Keratinocyte (primary cell): ENCODE measurements around the gene FBXW10. TPM values are rescaled to one million over a fixed set of nuclear protein-coding genes. Genes with fewer than 3 reads are reported as not detected.
"Not testable (repeated sequence)": the region's sequence is repeated elsewhere in the genome, so short reads cannot be mapped to it uniquely, and the experiment has no call there.

Source experiments
- DNase-seq: peaks from one replicate; pipeline ENCODE4 v3.0.0-alpha.2; 2011; ENCODE audit warnings: low read depth, missing footprints, low spot score
- FAIRE-seq: peaks from 2 replicates; lab custom pipeline; 2011; peaks lifted over from hg19 to GRCh38; lab: Jason Lieb, UNC
- H2AFZ ChIP-seq: 2 replicates; pipeline ENCODE4 v1.6.0; 2012; ENCODE audit warnings: low read length, control low read depth, inconsistent platforms; ENCODE audit not compliant: control insufficient read depth
- H3K27ac ChIP-seq: 2 replicates; pipeline ENCODE4 v1.5.1; 2011; ENCODE audit warnings: low read length; ENCODE audit not compliant: control insufficient read depth, insufficient read depth
- H3K27me3 ChIP-seq: 3 replicates; pipeline ENCODE4 v1.6.0; 2011; ENCODE audit warnings: low read length; ENCODE audit not compliant: control insufficient read depth, insufficient read depth; ENCODE audit errors: extremely low read depth
- H3K36me3 ChIP-seq, 2 experiments: 2 replicates in 1 of 2; 3 replicates in 1 of 2; pipeline ENCODE4 v1.5.1; 2011; ENCODE audit warnings: low read length in 2 of 2, mild to moderate bottlenecking in 1 of 2; ENCODE audit not compliant: control insufficient read depth in 2 of 2, insufficient read depth in 2 of 2; ENCODE audit errors: extremely low read depth in 1 of 2
- H3K4me1 ChIP-seq: 3 replicates; pipeline ENCODE4 v1.5.1; 2011; ENCODE audit warnings: low read length; ENCODE audit not compliant: control insufficient read depth, insufficient read depth; ENCODE audit errors: extremely low read depth
- H3K4me2 ChIP-seq: 3 replicates; pipeline ENCODE4 v1.6.0; 2011; ENCODE audit warnings: low read depth, low read length; ENCODE audit not compliant: control insufficient read depth, insufficient read depth; ENCODE audit errors: extremely low read depth
- H3K4me3 ChIP-seq, 3 experiments: fragments of 200-600 bp in 1 of 3; sonication (generic) in 1 of 3; 2 replicates in 2 of 3; 3 replicates in 1 of 3; pipeline ENCODE4 v1.5.1; 2011 to 2016; ENCODE audit warnings: low read length in 3 of 3, mild to moderate bottlenecking in 3 of 3, control low read depth in 2 of 3, inconsistent platforms in 1 of 3, low read depth in 1 of 3, mixed read lengths in 1 of 3, mixed run types in 1 of 3, moderate library complexity in 1 of 3; ENCODE audit not compliant: control insufficient read depth in 2 of 3, insufficient read depth in 2 of 3; ENCODE audit errors: extremely low read depth in 1 of 3
- H3K79me2 ChIP-seq: 2 replicates; pipeline ENCODE4 v1.6.0; 2012; ENCODE audit warnings: low read length; ENCODE audit not compliant: control insufficient read depth, insufficient read depth
- H3K9ac ChIP-seq: 3 replicates; pipeline ENCODE4 v1.6.0; 2011; ENCODE audit warnings: low read length; ENCODE audit not compliant: control insufficient read depth, insufficient read depth; ENCODE audit errors: extremely low read depth
- H3K9me1 ChIP-seq: 3 replicates; pipeline ENCODE4 v1.6.0; 2011; ENCODE audit warnings: low read length; ENCODE audit not compliant: control insufficient read depth, insufficient read depth; ENCODE audit errors: extremely low read depth
- H3K9me3 ChIP-seq: 2 replicates; pipeline ENCODE4 v1.5.1; 2012; ENCODE audit warnings: low read depth, low read length; ENCODE audit not compliant: control insufficient read depth
- H4K20me1 ChIP-seq: 3 replicates; pipeline ENCODE4 v1.6.0; 2011; ENCODE audit warnings: low read length; ENCODE audit not compliant: control insufficient read depth, insufficient read depth; ENCODE audit errors: extremely low read depth
- dilution Hi-C: fragments of 300-500 bp; cut with MboI; formaldehyde crosslinking; loops from one replicate; pipeline ENCODE4 v1.7.0; 2020; ENCODE audit warnings: low sequenced_read_pairs; ENCODE audit not compliant: extremely low pct_ligation_motif_present
- polyA plus RNA-seq, 5 experiments: library from polyadenylated mRNA; depleted of rRNA in 3 of 5; stranded (reverse) in 3 of 5; stranded (forward) in 1 of 5; unstranded in 1 of 5; fragments of >200 nt; gene quantifications; 1 replicate in 1 of 5; 2 replicates in 3 of 5; 3 replicates in 1 of 5; pipeline versions ENCODE4 v1.2.1 to v1.2.3, GENCODE V29; 2011 to 2012; ENCODE audit warnings: missing spikeins in 2 of 5, low read depth in 1 of 5, low replicate concordance in 1 of 5
- TF ChIP-seq, protein P1 (sequence below), 3 experiments: IDR thresholded peaks in 1 of 3; conservative IDR thresholded peaks in 1 of 3; optimal IDR thresholded peaks in 1 of 3; 2 replicates in 2 of 3; 3 replicates in 1 of 3; pipeline versions ENCODE3 to v1.5.1; 2011; ENCODE audit warnings: low read length in 3 of 3, mild to moderate bottlenecking in 3 of 3, moderate library complexity in 2 of 3, control low read depth in 1 of 3, inconsistent platforms in 1 of 3; ENCODE audit not compliant: insufficient read depth in 2 of 3; ENCODE audit errors: extremely low read depth in 1 of 3

Gene FBXW10
- polyA plus RNA-seq, 1 donor (not counting 4 experiments of a cell fraction or from before 2014, with no cell fraction given) = 0.25 TPM

DNA sequence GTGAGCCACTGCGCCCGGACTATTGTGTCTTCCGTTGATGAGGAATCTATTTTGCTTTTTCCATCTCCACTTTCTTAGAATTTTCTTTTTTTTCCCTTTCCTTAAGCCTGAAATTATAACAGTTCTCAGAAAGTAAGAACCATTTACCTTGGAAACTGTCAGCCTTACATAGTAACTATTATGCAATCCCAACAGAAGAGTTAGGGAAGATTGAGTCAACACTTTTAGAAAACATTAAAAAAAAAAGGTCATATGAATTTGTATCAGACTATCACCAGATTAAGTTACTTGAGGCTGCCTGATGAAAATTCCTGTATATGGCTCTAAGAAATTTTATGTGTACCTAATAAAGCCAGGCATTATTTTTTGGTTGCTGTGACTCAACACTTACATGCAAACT, 35.6 kb upstream of the FBXW10 start:
- DNase-seq, H3K4me2 ChIP-seq, H3K79me2 ChIP-seq, H4K20me1 ChIP-seq, H3K9ac ChIP-seq, FAIRE-seq, H3K9me1 ChIP-seq, H3K27ac ChIP-seq, H3K36me3 ChIP-seq, H2AFZ ChIP-seq, H3K9me3 ChIP-seq, H3K4me3 ChIP-seq, H3K27me3 ChIP-seq, dilution Hi-C loops, H3K4me1 ChIP-seq: not testable (repeated sequence)

DNA sequence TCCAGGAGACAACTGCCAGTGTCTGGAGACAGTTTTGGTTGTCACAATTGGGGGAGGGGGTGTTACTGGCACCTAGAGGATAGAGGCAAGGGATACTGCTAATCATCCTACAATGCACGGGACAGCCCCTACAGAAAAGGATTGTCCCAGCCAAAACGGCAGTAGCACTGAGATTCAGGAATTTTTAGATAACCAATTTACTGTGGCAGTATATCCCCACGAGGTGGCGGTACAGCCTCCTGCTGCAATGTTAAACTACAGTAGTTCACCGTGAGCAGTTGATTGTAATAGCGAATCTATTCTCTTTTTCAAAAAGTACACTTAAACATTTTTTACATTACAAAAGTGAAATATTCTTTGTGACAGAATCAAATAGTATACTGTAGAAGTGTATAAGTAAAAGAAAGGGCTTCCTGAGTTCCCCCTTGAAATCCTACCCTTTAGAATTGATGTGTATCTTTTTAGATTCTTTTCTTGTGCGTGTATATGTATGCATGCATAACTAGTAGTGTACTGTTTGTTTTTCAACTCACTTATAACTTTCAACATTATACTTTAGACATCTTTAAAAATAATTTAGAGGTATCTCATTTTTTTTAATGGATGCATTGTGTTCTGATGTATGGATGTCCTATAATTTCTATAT, 31.4 kb upstream of the FBXW10 start:
- not testable (repeated sequence) for DNase-seq

DNA sequence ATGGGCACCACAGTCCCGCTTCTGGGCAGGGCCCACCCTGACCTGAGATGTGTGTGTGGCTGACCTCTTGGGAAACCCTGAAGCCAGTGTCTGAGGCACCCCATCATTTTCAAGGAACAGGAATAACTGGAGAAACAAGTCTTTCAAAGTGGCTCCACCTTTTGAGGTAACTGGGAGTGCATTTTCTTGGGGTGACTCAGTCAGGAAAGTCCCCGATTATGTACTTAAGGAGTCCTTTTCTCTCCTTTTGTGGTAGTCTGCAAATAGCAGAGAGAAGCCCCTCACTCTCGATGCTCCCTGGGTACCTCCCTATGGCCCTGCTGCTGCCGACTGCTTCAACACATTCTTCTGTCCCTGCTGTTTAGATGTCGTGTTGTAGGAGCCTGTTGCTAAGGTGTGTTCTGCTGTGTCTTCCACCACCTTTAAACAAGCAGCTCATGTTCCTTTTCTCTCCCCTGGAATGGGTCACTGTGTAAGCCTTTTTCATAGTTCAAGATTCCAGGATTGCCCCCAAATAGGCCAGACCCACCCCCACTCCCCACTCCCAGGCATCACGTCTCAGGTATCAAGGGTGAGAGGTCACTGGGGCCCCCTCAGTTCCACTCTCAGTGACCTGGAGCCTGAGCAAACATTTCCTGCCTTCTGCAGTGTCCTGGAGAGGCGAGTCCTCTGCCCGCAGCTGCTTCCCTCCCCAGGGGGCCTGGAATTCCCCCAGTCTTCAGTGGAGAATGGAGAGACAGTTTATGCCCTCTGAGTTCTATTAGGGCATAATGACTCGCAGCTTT, 25.0 kb upstream of the FBXW10 start:
- peak overlapping the region; percentile 94 for H3K27ac ChIP-seq
- peak overlapping the region; percentile 78 for H3K4me2 ChIP-seq
- H3K36me3 ChIP-seq, H3K9me1 ChIP-seq, dilution Hi-C loops, H4K20me1 ChIP-seq, H3K27me3 ChIP-seq, H3K79me2 ChIP-seq, H3K9me3 ChIP-seq: not testable (repeated sequence)
- H2AFZ ChIP-seq = peak overlapping the region; percentile 20
- DNase-seq = peak; percentile 42
- peak; percentile 88 for FAIRE-seq
- peak overlapping the region; percentile 76 for H3K9ac ChIP-seq
- peak overlapping the region in 1 of 3 experiments; percentile 54 for H3K4me3 ChIP-seq
- H3K4me1 ChIP-seq = peaks cover 26% of the 10 kb centered on the region

More for the DNA sequence above, 31.4 kb upstream of the FBXW10 start:
- H3K9ac ChIP-seq, dilution Hi-C loops, H2AFZ ChIP-seq, H3K4me1 ChIP-seq, H3K27ac ChIP-seq, H3K4me2 ChIP-seq, H3K27me3 ChIP-seq, H4K20me1 ChIP-seq, H3K9me1 ChIP-seq, H3K36me3 ChIP-seq, H3K4me3 ChIP-seq, H3K9me3 ChIP-seq, H3K79me2 ChIP-seq: not testable (repeated sequence)
- TF ChIP-seq, protein P1, sequence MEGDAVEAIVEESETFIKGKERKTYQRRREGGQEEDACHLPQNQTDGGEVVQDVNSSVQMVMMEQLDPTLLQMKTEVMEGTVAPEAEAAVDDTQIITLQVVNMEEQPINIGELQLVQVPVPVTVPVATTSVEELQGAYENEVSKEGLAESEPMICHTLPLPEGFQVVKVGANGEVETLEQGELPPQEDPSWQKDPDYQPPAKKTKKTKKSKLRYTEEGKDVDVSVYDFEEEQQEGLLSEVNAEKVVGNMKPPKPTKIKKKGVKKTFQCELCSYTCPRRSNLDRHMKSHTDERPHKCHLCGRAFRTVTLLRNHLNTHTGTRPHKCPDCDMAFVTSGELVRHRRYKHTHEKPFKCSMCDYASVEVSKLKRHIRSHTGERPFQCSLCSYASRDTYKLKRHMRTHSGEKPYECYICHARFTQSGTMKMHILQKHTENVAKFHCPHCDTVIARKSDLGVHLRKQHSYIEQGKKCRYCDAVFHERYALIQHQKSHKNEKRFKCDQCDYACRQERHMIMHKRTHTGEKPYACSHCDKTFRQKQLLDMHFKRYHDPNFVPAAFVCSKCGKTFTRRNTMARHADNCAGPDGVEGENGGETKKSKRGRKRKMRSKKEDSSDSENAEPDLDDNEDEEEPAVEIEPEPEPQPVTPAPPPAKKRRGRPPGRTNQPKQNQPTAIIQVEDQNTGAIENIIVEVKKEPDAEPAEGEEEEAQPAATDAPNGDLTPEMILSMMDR (optimal IDR thresholded peaks at IDR 0.05 in 1 of 3, IDR thresholded peaks at IDR 0.05 in 1 of 3, conservative IDR thresholded peaks at IDR 0.05 in 1 of 3; ENCODE audit: extremely low read depth in 1 of 3, insufficient read depth in 2 of 3, low read length in 3 of 3) = peak in 1 of 3 experiments; percentile 34
- FAIRE-seq = peak; percentile 83

DNA sequence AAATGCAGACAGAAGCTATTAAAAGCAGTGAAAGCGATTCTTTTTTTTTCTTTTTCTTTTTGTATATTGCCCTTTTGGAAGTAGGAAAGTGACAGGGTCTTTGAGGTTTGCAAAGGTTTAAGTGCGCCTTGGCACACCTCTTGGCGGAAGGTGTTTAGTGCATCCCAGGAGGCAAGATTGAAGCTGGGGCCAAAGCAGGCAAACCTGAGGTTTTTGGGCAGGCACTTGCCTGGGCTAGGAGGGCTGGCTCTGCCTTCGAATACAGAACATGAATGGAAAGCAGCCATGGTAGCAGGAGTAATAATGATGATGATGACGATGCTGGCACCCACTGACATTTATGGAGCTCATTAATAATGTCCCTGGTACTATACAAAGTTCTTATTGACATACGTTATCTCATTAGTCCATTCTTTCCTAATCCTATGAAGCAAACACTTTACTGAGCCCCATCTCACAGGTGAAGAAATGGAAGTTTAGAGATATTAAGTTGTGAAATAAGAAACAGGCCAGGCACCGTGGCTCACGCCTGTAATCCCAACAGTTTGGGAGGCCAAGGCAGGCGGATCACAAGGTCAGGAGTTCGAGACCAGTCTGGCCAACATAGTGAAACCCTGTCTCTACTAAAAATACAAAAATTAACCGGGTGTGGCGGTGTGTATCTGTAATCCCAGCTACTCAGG, 24.3 kb upstream of the FBXW10 start:
- H2AFZ ChIP-seq, H3K9me1 ChIP-seq, H3K9me3 ChIP-seq, DNase-seq, H3K27me3 ChIP-seq, H3K4me3 ChIP-seq, H4K20me1 ChIP-seq, dilution Hi-C loops, H3K36me3 ChIP-seq, H3K79me2 ChIP-seq: not testable (repeated sequence)
- peak overlapping the region; percentile 94 for H3K27ac ChIP-seq
- peak overlapping the region; percentile 78 for H3K4me2 ChIP-seq
- peak overlapping the region; percentile 76 for H3K9ac ChIP-seq
- peak; percentile 20 for FAIRE-seq
- H3K4me1 ChIP-seq = peaks cover 26% of the 10 kb centered on the region
